ENCODE data around the gene SMC3. TPM values are rescaled to one million over a fixed set of nuclear protein-coding genes. Genes with fewer than 3 reads are reported as not detected.
A peak's percentile ranks its signal among the peaks of the same experiment; 100 is the strongest.

SMC3 gene
- total RNA-seq, 1 experiment from 2014 or later = 31.3 TPM

DNA sequence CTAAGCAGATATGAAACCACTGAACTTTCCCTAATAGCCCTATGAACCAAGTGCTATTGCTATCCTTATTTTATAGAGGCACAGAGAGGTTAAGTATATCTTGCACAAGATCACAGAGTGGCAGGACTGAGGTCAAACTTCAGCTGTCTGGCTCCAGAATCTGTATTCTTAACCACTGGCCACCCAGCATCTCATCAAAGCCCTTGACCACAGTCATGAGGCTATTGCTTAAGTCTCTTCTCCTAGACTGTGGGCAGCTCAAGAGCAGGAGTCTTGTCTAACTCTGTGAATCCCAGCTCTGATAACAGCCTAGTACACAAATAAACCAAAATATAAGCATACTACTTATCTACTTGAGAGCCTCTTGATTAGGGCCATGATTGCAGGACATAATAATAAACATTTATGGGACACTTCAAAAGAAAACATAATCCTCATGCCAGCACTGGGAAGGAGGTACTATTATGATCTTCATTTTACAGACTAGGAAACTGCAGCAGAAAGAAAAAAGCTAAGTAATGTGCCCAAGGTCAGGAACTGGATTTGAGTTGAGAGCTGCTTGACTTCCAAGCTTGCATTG, 22.4 kb upstream of the SMC3 start:
- no peaks in the 10 kb centered on the region for H3K27me3 Mint-ChIP-seq (ENCODE audit: unreplicated experiment)
- intact Hi-C loops (cut with micrococcal nuclease; ENCODE audit: unreplicated experiment) = no loop called here
- TF ChIP-seq CTCF (IDR thresholded peaks at IDR 0.05; ENCODE audit: unreplicated experiment) = no peak
- no TSS peak for BruUV-seq (replicated peaks)
- no peak for DNase-seq
- H3K27ac Mint-ChIP-seq (ENCODE audit: unreplicated experiment) = no peak overlapping the region
- H3K9me3 Mint-ChIP-seq (ENCODE audit: low read depth, unreplicated experiment) = no peaks in the 10 kb centered on the region
- H3K36me3 Mint-ChIP-seq (ENCODE audit: insufficient read depth, unreplicated experiment) = no peaks in the 10 kb centered on the region
- H3K4me3 Mint-ChIP-seq (ENCODE audit: low read depth, unreplicated experiment) = no peak overlapping the region
- CTCF ChIA-PET = no interaction called here
- peaks cover 8% of the 10 kb centered on the region for H3K4me1 Mint-ChIP-seq (ENCODE audit: low read depth, unreplicated experiment)

GRCh38 chr10:110546077-110546476, 21.4 kb upstream of the SMC3 start:
- Mint-ChIP-seq H3K4me1 (ENCODE audit: low read depth, unreplicated experiment) (peaks cover 8% of the 10 kb centered on the region), H3K9me3 (ENCODE audit: low read depth, unreplicated experiment) (no peaks in the 10 kb centered on the region), H3K27ac (ENCODE audit: unreplicated experiment) (no peak overlapping the region), H3K27me3 (ENCODE audit: unreplicated experiment) (peaks cover 2% of the 10 kb centered on the region), H3K4me3 (ENCODE audit: low read depth, unreplicated experiment) (no peak overlapping the region), H3K36me3 (ENCODE audit: insufficient read depth, unreplicated experiment) (no peaks in the 10 kb centered on the region)
- CTCF ChIA-PET = no interaction called here
- no TSS peak for BruUV-seq (replicated peaks)
- intact Hi-C loops (cut with micrococcal nuclease; ENCODE audit: unreplicated experiment) = no loop called here
- no peak for TF ChIP-seq CTCF (IDR thresholded peaks at IDR 0.05; ENCODE audit: unreplicated experiment)
- no peak for DNase-seq

- H3K36me3 Mint-ChIP-seq (ENCODE audit: insufficient read depth, unreplicated experiment) = no peaks in the 10 kb centered on the region
- CTCF ChIA-PET = interaction anchor here (0.6 kb wide), 1 partner anchor 46 kb away, joined by 3 read pairs; no protein-coding TSS in a partner anchor
- H3K27ac Mint-ChIP-seq (ENCODE audit: unreplicated experiment) = no peak overlapping the region
- no TSS peak for BruUV-seq (replicated peaks)
- no peak for DNase-seq
- intact Hi-C loops (cut with micrococcal nuclease; ENCODE audit: unreplicated experiment) = loop anchor here (1.0 kb wide), 2 partner anchors 235 to 240 kb away; no protein-coding TSS in a partner anchor
- peaks cover 8% of the 10 kb centered on the region for H3K4me1 Mint-ChIP-seq (ENCODE audit: low read depth, unreplicated experiment)
- no peaks in the 10 kb centered on the region for H3K9me3 Mint-ChIP-seq (ENCODE audit: low read depth, unreplicated experiment)
- H3K27me3 Mint-ChIP-seq (ENCODE audit: unreplicated experiment) = peaks cover 7% of the 10 kb centered on the region
- H3K4me3 Mint-ChIP-seq (ENCODE audit: low read depth, unreplicated experiment) = no peak overlapping the region
- no peak for TF ChIP-seq CTCF (IDR thresholded peaks at IDR 0.05; ENCODE audit: unreplicated experiment)
Observed at GRCh38 chr10:110546499-110547110, 20.9 kb upstream of the SMC3 start.

DNA sequence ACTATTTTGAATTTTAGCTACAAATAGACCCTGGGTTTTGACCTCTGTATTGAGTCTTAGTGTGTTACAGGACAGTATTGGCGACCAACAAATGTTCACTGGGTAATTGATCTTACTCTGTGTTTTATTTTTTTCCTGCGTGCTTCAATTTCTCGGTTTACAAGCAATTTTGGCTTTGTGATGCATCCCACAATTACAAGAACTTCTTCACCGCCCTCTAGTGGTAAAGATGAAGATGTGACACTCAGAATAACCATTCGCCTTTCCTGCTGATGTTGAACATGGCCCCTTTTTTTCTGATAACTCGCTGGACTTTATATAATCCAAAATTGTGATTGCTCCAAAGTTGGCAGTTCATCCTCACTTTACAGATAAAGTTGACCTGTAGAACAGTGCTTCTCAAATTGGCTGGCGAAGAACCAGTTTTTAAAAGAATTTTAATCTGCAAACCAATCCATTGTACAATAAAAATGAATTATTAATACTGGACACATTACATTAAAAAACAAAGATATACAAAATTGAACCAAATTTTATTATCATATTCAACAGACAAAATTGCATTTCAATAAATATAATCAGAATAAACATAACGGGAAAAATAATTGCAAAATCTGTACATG, 20.2 kb upstream of the SMC3 start:
- Mint-ChIP-seq H3K4me1 (ENCODE audit: low read depth, unreplicated experiment) (peaks cover 8% of the 10 kb centered on the region), H3K9me3 (ENCODE audit: low read depth, unreplicated experiment) (no peaks in the 10 kb centered on the region), H3K4me3 (ENCODE audit: low read depth, unreplicated experiment) (no peak overlapping the region), H3K27me3 (ENCODE audit: unreplicated experiment) (peaks cover 13% of the 10 kb centered on the region), H3K36me3 (ENCODE audit: insufficient read depth, unreplicated experiment) (no peaks in the 10 kb centered on the region), H3K27ac (ENCODE audit: unreplicated experiment) (no peak overlapping the region)
- DNase-seq = no peak
- intact Hi-C loops (cut with micrococcal nuclease; ENCODE audit: unreplicated experiment) = loop anchor here (1.0 kb wide), 2 partner anchors 236 to 241 kb away; no protein-coding TSS in a partner anchor
- BruUV-seq (replicated peaks) = no TSS peak
- peak; percentile 41 for TF ChIP-seq CTCF (IDR thresholded peaks at IDR 0.05; ENCODE audit: unreplicated experiment)
- CTCF ChIA-PET = interaction anchor here (0.6 kb wide), 1 partner anchor 47 kb away, joined by 3 read pairs; no protein-coding TSS in a partner anchor
